GM18499 (cell line): Measurements from ENCODE around the gene HSD11B1.

Source experiments
- ATAC-seq: cut with Tn5 transposase; IDR thresholded peaks from one replicate; pipeline ENCODE4 v1.9.1; 2021; ENCODE audit warnings: moderate number of reproducible peaks; ENCODE audit not compliant: insufficient read depth, unreplicated experiment

Gene HSD11B1

GRCh38 chr1:209704584-209704983, at the start of gene HSD11B1:
Gene HSD11B1 (plus strand): TSS chr1:209704846. CDS start chr1:209704943, 97 bp downstream.
- no peak for ATAC-seq

- ATAC-seq: no peak
Measured at GRCh38 chr1:209655411-209656231, 49.0 kb upstream of the HSD11B1 start.

GRCh38 chr1:209657140-209657879, 47.3 kb upstream of the HSD11B1 start:
- no peak for ATAC-seq

- ATAC-seq: no peak
Measured at GRCh38 chr1:209657918-209658317, 46.7 kb upstream of the HSD11B1 start.

- ATAC-seq: peak; percentile 66
Measured at GRCh38 chr1:209659909-209660308, 44.7 kb upstream of the HSD11B1 start.

GRCh38 chr1:209661071-209661470, 43.6 kb upstream of the HSD11B1 start:
- ATAC-seq: no peak

GRCh38 chr1:209662879-209663327, 41.7 kb upstream of the HSD11B1 start:
- no peak for ATAC-seq

- ATAC-seq: no peak
Measured at GRCh38 chr1:209667103-209667502, 37.5 kb upstream of the HSD11B1 start.

- ATAC-seq: no peak
Measured at GRCh38 chr1:209667708-209668107, 36.9 kb upstream of the HSD11B1 start.

GRCh38 chr1:209670441-209671082, 34.1 kb upstream of the HSD11B1 start:
- no peak for ATAC-seq

- ATAC-seq: peak; percentile 93
Measured at GRCh38 chr1:209672705-209673630, 31.7 kb upstream of the HSD11B1 start.

GRCh38 chr1:209673631-209674417, 30.8 kb upstream of the HSD11B1 start:
- ATAC-seq: no peak

- ATAC-seq: no peak
Measured at GRCh38 chr1:209674957-209675564, 29.6 kb upstream of the HSD11B1 start, which contains the start of gene G0S2. Gene G0S2 (plus strand): TSS chr1:209675412. CDS start chr1:209675685, 273 bp downstream.

GRCh38 chr1:209675565-209676154, 29.0 kb upstream of the HSD11B1 start:
- ATAC-seq: no peak

- no peak for ATAC-seq
Measured at GRCh38 chr1:209678981-209679539, 25.6 kb upstream of the HSD11B1 start.

GRCh38 chr1:209685821-209686220, 18.8 kb upstream of the HSD11B1 start:
- no peak for ATAC-seq

- no peak for ATAC-seq
Measured at GRCh38 chr1:209686322-209686721, 18.3 kb upstream of the HSD11B1 start.

- ATAC-seq: no peak
Measured at GRCh38 chr1:209688746-209689234, 15.9 kb upstream of the HSD11B1 start.
